B cell (primary cell): ENCODE measurements around the gene GOLGA6L10. TPM values are rescaled to one million over a fixed set of nuclear protein-coding genes. Genes with fewer than 3 reads are reported as not detected.

Source experiments
- ATAC-seq: fragments of 200-7000 bp; cut with Tn5 transposase; one replicate; pipeline ENCODE4 v1.10.0; 2021; ENCODE audit warnings: low read depth, mild to moderate bottlenecking, moderate number of reproducible peaks, moderate library complexity
- CTCF ChIA-PET: fragments of 350-600 bp; sonication (Branson Sonifier 250); formaldehyde crosslinking; loops from one replicate; lab custom pipeline; 2021; ENCODE audit warnings: antibody characterized with exemption, inconsistent platforms; lab: Charles Lee
- POLR2A ChIA-PET: fragments of 350-600 bp; sonication (Branson Sonifier 250); formaldehyde crosslinking; loops from one replicate; lab custom pipeline; 2021; ENCODE audit warnings: antibody characterized with exemption; lab: Charles Lee
- DNase-seq: peaks from one replicate; pipeline ENCODE4 v3.0.0; 2013
- H2AFZ ChIP-seq: 2 replicates; pipeline ENCODE4 v1.6.1; 2012; ENCODE audit warnings: mild to moderate bottlenecking, low read depth, low read length; ENCODE audit not compliant: insufficient read depth, poor library complexity, severe bottlenecking
- H3K27ac ChIP-seq, 2 donors: 1 replicate in 1 of 2; 2 replicates in 1 of 2; pipeline ENCODE4 v1.5.1; 2012 to 2013; ENCODE audit warnings: low read length in 2 of 2, mild to moderate bottlenecking in 2 of 2, moderate library complexity in 1 of 2
- H3K27me3 ChIP-seq, 4 experiments: fragments of 200-600 bp in 1 of 4; sonication (generic) in 1 of 4; replicated peaks in 1 of 4; 1 replicate in 2 of 4; 2 replicates in 2 of 4; pipeline versions ENCODE4 v1.6.1 to v1.7.0; 2013 to 2016; ENCODE audit warnings: low read length in 3 of 4, mild to moderate bottlenecking in 2 of 4, mixed read lengths in 1 of 4, moderate library complexity in 1 of 4; ENCODE audit not compliant: insufficient read depth in 4 of 4, control insufficient read depth in 3 of 4; ENCODE audit errors: control extremely low read depth in 1 of 4
- H3K36me3 ChIP-seq, 2 experiments: replicated peaks in 1 of 2; 1 replicate in 1 of 2; 2 replicates in 1 of 2; pipeline versions ENCODE4 v1.6.1 to v1.7.1; 2013; ENCODE audit warnings: low read length in 1 of 2; ENCODE audit not compliant: insufficient read depth in 2 of 2, control insufficient read depth in 1 of 2; ENCODE audit errors: control extremely low read depth in 1 of 2, extremely low read depth in 1 of 2
- H3K4me1 ChIP-seq, 2 donors: fragments of 200-600 bp in 1 of 2; sonication (generic) in 1 of 2; 1 replicate in 1 of 2; 2 replicates in 1 of 2; pipeline versions ENCODE4 v1.5.1 to v1.6.1; 2013 to 2017; ENCODE audit warnings: low read length in 2 of 2; ENCODE audit not compliant: control insufficient read depth in 2 of 2, insufficient read depth in 2 of 2
- H3K4me2 ChIP-seq: replicated peaks from 2 replicates; pipeline ENCODE3; 2012; ENCODE audit warnings: mild to moderate bottlenecking, low read depth, low read length; ENCODE audit not compliant: poor library complexity, severe bottlenecking
- H3K4me3 ChIP-seq, 5 experiments: fragments of 200-600 bp in 1 of 5; sonication (generic) in 1 of 5; 1 replicate in 3 of 5; 2 replicates in 2 of 5; pipeline versions ENCODE4 v1.5.1 to v1.7.0; 2011 to 2016; ENCODE audit warnings: low read length in 4 of 5, mild to moderate bottlenecking in 4 of 5, low read depth in 2 of 5, control low read depth in 1 of 5, moderate library complexity in 1 of 5; ENCODE audit not compliant: insufficient read depth in 1 of 5; ENCODE audit errors: control extremely low read depth in 1 of 5, extremely low read depth in 1 of 5
- H3K79me2 ChIP-seq: fragments of 200-600 bp; sonication (generic); one replicate; pipeline ENCODE4 v1.6.0; 2016; ENCODE audit warnings: low read length; ENCODE audit not compliant: control insufficient read depth, insufficient read depth
- H3K9ac ChIP-seq: fragments of 200-600 bp; sonication (generic); 2 replicates; pipeline ENCODE4 v1.6.1; 2017; ENCODE audit warnings: mild to moderate bottlenecking, low read length, moderate library complexity
- H3K9me3 ChIP-seq, 3 donors: one replicate each; pipeline versions ENCODE4 v1.6.1 to v1.7.1; 2013; ENCODE audit warnings: low read length in 2 of 3; ENCODE audit not compliant: control insufficient read depth in 2 of 3, insufficient read depth in 1 of 3; ENCODE audit errors: control extremely low read depth in 1 of 3
- H4K20me1 ChIP-seq: 2 replicates; pipeline ENCODE4 v1.6.0; 2012; ENCODE audit warnings: mild to moderate bottlenecking, low read length; ENCODE audit not compliant: insufficient read depth, control insufficient read depth, poor library complexity, severe bottlenecking
- H3K27ac Mint-ChIP-seq: one replicate; pipeline ENCODE4 v1.8.0; 2021; ENCODE audit warnings: mixed read lengths
- H3K27me3 Mint-ChIP-seq: one replicate; pipeline ENCODE4 v1.8.0; 2021; ENCODE audit warnings: mixed read lengths
- H3K4me1 Mint-ChIP-seq: one replicate; pipeline ENCODE4 v1.8.0; 2021; ENCODE audit warnings: mixed read lengths
- H3K4me3 Mint-ChIP-seq: one replicate; pipeline ENCODE4 v1.8.0; 2021; ENCODE audit warnings: mixed read lengths
- H3K9me3 Mint-ChIP-seq: one replicate; pipeline ENCODE4 v1.8.0; 2022; ENCODE audit warnings: mixed read lengths; ENCODE audit not compliant: insufficient read depth
- EZH2 ChIP-seq: IDR thresholded peaks from 2 replicates; pipeline ENCODE4 v1.6.1; 2012; ENCODE audit warnings: borderline replicate concordance, low read depth, mild to moderate bottlenecking, moderate library complexity, low read length; ENCODE audit not compliant: insufficient read depth, poor library complexity, severe bottlenecking
- WGBS: methylation state at CpG from one replicate; pipeline ENCODE4 v1.1.5; 2013; ENCODE audit warnings: missing lambda C conversion rate; ENCODE audit not compliant: insufficient coverage; 5-methylcytosine and 5-hydroxymethylcytosine counted together
- intact Hi-C: fragments of 100-400 bp; cut with micrococcal nuclease; formaldehyde crosslinking; loops from one replicate; pipeline ENCODE4 v1.10.0; 2022
- polyA plus RNA-seq: library from polyadenylated mRNA; depleted of rRNA; stranded (reverse); fragments of >200 nt; gene quantifications from 2 replicates; pipeline ENCODE4 v1.2.3, GENCODE V29; 2012
- total RNA-seq, 2 donors: library from RNA; stranded (reverse); fragments of 120-200 nt in 1 of 2; gene quantifications; 1 replicate in 1 of 2; 2 replicates in 1 of 2; pipeline versions ENCODE4 v1.2.3 to v1.2.4, GENCODE V29; 2013 to 2022
- TF ChIP-seq, protein P1 (sequence below): fragments of 200-600 bp; IDR thresholded peaks from one replicate; pipeline ENCODE4 v1.8.0; 2022; ENCODE audit warnings: antibody characterized with exemption, mild to moderate bottlenecking

GOLGA6L10 gene
- total and polyA plus RNA-seq, 2 donors (not counting 1 experiment from before 2014, with no cell fraction given) = 0.73 to 1.1 TPM

DNA sequence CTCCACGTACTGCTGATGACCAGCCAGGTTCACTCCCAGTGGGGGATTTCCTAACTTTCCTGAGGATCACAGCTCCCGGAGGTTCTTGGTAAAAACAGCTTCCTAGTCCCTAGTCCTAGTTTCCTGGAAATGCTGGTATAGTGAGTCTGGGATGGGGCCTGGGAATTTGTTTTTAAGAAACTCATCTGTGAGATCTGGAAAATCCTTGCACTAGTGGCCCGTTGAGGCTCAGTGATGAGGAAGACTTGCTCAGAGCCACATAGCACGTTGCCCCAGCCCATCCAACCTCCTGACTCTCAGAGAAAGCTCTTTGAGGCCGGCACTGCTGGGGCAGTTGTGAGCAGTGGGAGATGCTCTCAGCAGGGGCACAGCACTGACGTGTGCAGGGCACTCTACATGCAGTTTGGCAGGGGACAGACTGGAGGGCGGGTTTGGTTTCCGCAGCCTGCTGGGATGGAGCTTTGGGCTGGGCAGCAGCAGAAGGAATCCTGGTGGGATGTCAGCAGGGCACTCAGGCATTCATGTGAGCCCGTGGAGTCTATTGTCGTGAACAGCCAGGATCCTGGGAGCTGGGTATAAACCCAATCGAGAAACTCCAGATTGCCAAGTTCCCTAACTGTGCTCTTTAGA lies 55.1 kb downstream of the GOLGA6L10 start:
- no peak overlapping the region for H3K4me3 ChIP-seq
- CTCF ChIA-PET = no interaction called here

DNA sequence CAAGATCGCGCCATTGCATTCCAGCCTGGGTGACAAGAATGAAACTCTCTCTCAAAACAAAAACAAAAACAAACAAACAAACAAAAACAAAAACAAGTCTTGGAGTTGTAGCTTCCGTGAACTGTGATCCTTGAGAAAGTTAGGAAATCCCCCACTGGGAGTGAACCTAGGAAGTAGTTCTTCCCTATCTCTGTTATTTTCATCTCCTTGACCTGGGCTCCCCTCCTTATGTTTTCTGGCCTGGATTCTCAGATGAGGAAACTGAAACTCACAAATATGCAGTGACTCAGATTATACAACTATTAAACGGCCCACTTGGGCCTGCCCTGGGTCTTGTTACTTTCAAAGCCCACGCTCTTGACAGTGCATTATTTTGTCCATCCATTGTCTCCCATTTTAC lies 57.0 kb downstream of the GOLGA6L10 start:
- H3K4me1 Mint-ChIP-seq = peaks cover 5% of the 10 kb centered on the region
- Histone ChIP-seq H3K9me3 (peaks cover 0 to 7% (median 0%) of the 10 kb centered on the region in 3 donors), H3K36me3 (no peaks in the 10 kb centered on the region), H3K27ac (no peak overlapping the region), H3K4me2 (no peak overlapping the region), H4K20me1 (no peaks in the 10 kb centered on the region), H3K79me2 (no peaks in the 10 kb centered on the region), H3K4me1 (peaks cover 3% of the 10 kb centered on the region in 2 donors), H3K4me3 (no peak overlapping the region), H2AFZ (no peak overlapping the region), H3K9ac (no peak overlapping the region), H3K27me3 (no peaks in the 10 kb centered on the region)
- ATAC-seq (no peak), DNase-seq (no peak)
- CTCF ChIA-PET = no interaction called here
- POLR2A ChIA-PET = no interaction called here
- 88% methylated on average over 4 of the region's 5 CpGs for WGBS
- no peak overlapping the region for H3K27ac Mint-ChIP-seq
- H3K27me3 Mint-ChIP-seq = no peaks in the 10 kb centered on the region
- intact Hi-C loops = no loop called here
- H3K9me3 Mint-ChIP-seq = peaks cover 5% of the 10 kb centered on the region
- H3K4me3 Mint-ChIP-seq = no peak overlapping the region
- no peak for TF ChIP-seq EZH2
- TF ChIP-seq, protein P1, sequence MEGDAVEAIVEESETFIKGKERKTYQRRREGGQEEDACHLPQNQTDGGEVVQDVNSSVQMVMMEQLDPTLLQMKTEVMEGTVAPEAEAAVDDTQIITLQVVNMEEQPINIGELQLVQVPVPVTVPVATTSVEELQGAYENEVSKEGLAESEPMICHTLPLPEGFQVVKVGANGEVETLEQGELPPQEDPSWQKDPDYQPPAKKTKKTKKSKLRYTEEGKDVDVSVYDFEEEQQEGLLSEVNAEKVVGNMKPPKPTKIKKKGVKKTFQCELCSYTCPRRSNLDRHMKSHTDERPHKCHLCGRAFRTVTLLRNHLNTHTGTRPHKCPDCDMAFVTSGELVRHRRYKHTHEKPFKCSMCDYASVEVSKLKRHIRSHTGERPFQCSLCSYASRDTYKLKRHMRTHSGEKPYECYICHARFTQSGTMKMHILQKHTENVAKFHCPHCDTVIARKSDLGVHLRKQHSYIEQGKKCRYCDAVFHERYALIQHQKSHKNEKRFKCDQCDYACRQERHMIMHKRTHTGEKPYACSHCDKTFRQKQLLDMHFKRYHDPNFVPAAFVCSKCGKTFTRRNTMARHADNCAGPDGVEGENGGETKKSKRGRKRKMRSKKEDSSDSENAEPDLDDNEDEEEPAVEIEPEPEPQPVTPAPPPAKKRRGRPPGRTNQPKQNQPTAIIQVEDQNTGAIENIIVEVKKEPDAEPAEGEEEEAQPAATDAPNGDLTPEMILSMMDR = no peak

More for the DNA sequence above, 55.1 kb downstream of the GOLGA6L10 start:
- 93% methylated on average over 11 of the region's 11 CpGs for WGBS
- Histone ChIP-seq H4K20me1 (no peaks in the 10 kb centered on the region), H3K4me1 (peaks cover 0 to 5% of the 10 kb centered on the region in 2 donors), H3K9me3 (peaks cover 0 to 5% (median 0%) of the 10 kb centered on the region in 3 donors), H2AFZ (no peak overlapping the region), H3K4me2 (no peak overlapping the region), H3K27me3 (no peaks in the 10 kb centered on the region), H3K9ac (no peak overlapping the region), H3K79me2 (no peaks in the 10 kb centered on the region), H3K27ac (no peak overlapping the region), H3K36me3 (no peaks in the 10 kb centered on the region)
- H3K9me3 Mint-ChIP-seq = peaks cover 5% of the 10 kb centered on the region
- DNase-seq (no peak), ATAC-seq (no peak)
- H3K4me1 Mint-ChIP-seq = peaks cover 2% of the 10 kb centered on the region
- POLR2A ChIA-PET = no interaction called here
- H3K27ac Mint-ChIP-seq = no peak overlapping the region
- H3K4me3 Mint-ChIP-seq = no peak overlapping the region
- intact Hi-C loops = no loop called here
- H3K27me3 Mint-ChIP-seq = no peaks in the 10 kb centered on the region
- TF ChIP-seq EZH2 = no peak

Other genes with a start within 250 kb of the GOLGA6L10 start
- gene EFL1, start 86.7 kb downstream of the GOLGA6L10 start, total RNA-seq = 25.8 and 27.8 TPM in 2 replicates
- 8.2 and 12.6 TPM in 2 replicates for gene EFL1, start 86.7 kb downstream of the GOLGA6L10 start, polyA plus RNA-seq
- 25.0 and 30.2 TPM in 2 replicates for gene SAXO2, start 86.7 kb downstream of the GOLGA6L10 start, total RNA-seq
- 2.5 and 3.1 TPM in 2 replicates for gene SAXO2, start 86.7 kb downstream of the GOLGA6L10 start, polyA plus RNA-seq
- gene GOLGA6L9, start 80.3 kb upstream of the GOLGA6L10 start, total RNA-seq = 2.8 and 3.1 TPM in 2 replicates
- gene GOLGA6L9, start 80.3 kb upstream of the GOLGA6L10 start, polyA plus RNA-seq = 2.1 and 8.3 TPM in 2 replicates
- gene RPS17, start 191.0 kb upstream of the GOLGA6L10 start, total RNA-seq = 2,214 and 2,297 TPM in 2 replicates
- gene RPS17, start 191.0 kb upstream of the GOLGA6L10 start, polyA plus RNA-seq = 5,164 and 5,877 TPM in 2 replicates